ENCODE data around the gene CYP3A4.

The CYP3A4 gene

GRCh38 chr7:99784007-99784406, at the start of gene CYP3A4:
TSS of gene CYP3A4 (minus strand) at chr7:99784184. CDS start at chr7:99784081, 103 bp downstream.
- H3K4me3 ChIP-seq (ENCODE audit: low read depth, low read length), result no peak within 1 kb of the TSS
- H3K36me3 ChIP-seq (ENCODE audit: control insufficient read depth in 2 of 2, insufficient read depth in 1 of 2, low read length in 2 of 2), result no peaks in the 10 kb centered on the region
- CTCF ChIA-PET, result interaction anchor here (0.6 kb wide), 1 partner anchor 207 kb away, joined by 3 read pairs; no protein-coding TSS in a partner anchor
- H3K27ac ChIP-seq (ENCODE audit: extremely low read depth, low read depth, low read length), result no peak within 1 kb of the TSS
- no peak for TF ChIP-seq ZNF394 (tag by site-specific recombination; IDR thresholded peaks at IDR 0.05; ENCODE audit: borderline replicate concordance)
- no peak for TF ChIP-seq ZNF660 (tag by site-specific recombination; IDR thresholded peaks at IDR 0.05)
- TF ChIP-seq TSHZ1 (tag by site-specific recombination; IDR thresholded peaks at IDR 0.05; ENCODE audit: borderline replicate concordance), result no peak
- TF ChIP-seq ZNF488 (tag by site-specific recombination; IDR thresholded peaks at IDR 0.05), result no peak
- TF ChIP-seq ZNF777 (tag by site-specific recombination; IDR thresholded peaks at IDR 0.05; ENCODE audit: borderline replicate concordance), result no peak
- no peak for TF ChIP-seq GLI4 (tag by site-specific recombination; IDR thresholded peaks at IDR 0.05)
- H3K4me1 ChIP-seq (ENCODE audit: control insufficient read depth, insufficient read depth, low read length), result no peaks in the 10 kb centered on the region
- POLR2A ChIA-PET, result no interaction called here
- no peaks in the 10 kb centered on the region for H3K9me3 ChIP-seq (ENCODE audit: control insufficient read depth, insufficient read depth, low read depth, low read length)

GRCh38 chr7:99833289-99833877, 49.4 kb upstream of the CYP3A4 start:
- POLR2A ChIA-PET, result no interaction called here
- H3K4me3 ChIP-seq (ENCODE audit: low read depth, low read length), result no peak overlapping the region
- no peaks in the 10 kb centered on the region for H3K9me3 ChIP-seq (ENCODE audit: control insufficient read depth, insufficient read depth, low read depth, low read length)
- H3K36me3 ChIP-seq (ENCODE audit: control insufficient read depth in 2 of 2, insufficient read depth in 1 of 2, low read length in 2 of 2), result no peaks in the 10 kb centered on the region
- no peak for TF ChIP-seq ZNF530 (tag by site-specific recombination; IDR thresholded peaks at IDR 0.05; ENCODE audit: low read depth)
- TF ChIP-seq ATF2 (tag by site-specific recombination; IDR thresholded peaks at IDR 0.05; ENCODE audit: low read depth), result 0 out of 2 replicates have a peak, but pooled peaks have one; percentile 16
- CTCF ChIA-PET, result no interaction called here
- H3K4me1 ChIP-seq (ENCODE audit: control insufficient read depth, insufficient read depth, low read length), result no peaks in the 10 kb centered on the region
- no peak overlapping the region for H3K27ac ChIP-seq (ENCODE audit: extremely low read depth, low read depth, low read length)

GRCh38 chr7:99831595-99831994, 47.6 kb upstream of the CYP3A4 start:
- no peak for TF ChIP-seq ZNF239 (tag by site-specific recombination; IDR thresholded peaks at IDR 0.05)
- no peaks in the 10 kb centered on the region for H3K36me3 ChIP-seq (ENCODE audit: control insufficient read depth in 2 of 2, insufficient read depth in 1 of 2, low read length in 2 of 2)
- H3K4me3 ChIP-seq (ENCODE audit: low read depth, low read length), result no peak overlapping the region
- CTCF ChIA-PET, result no interaction called here
- H3K9me3 ChIP-seq (ENCODE audit: control insufficient read depth, insufficient read depth, low read depth, low read length), result no peaks in the 10 kb centered on the region
- POLR2A ChIA-PET, result no interaction called here
- H3K4me1 ChIP-seq (ENCODE audit: control insufficient read depth, insufficient read depth, low read length), result no peaks in the 10 kb centered on the region
- H3K27ac ChIP-seq (ENCODE audit: extremely low read depth, low read depth, low read length), result no peak overlapping the region

- Histone ChIP-seq H3K27ac (ENCODE audit: extremely low read depth, low read depth, low read length) (no peak overlapping the region), H3K36me3 (ENCODE audit: control insufficient read depth in 2 of 2, insufficient read depth in 1 of 2, low read length in 2 of 2) (no peaks in the 10 kb centered on the region), H3K4me1 (ENCODE audit: control insufficient read depth, insufficient read depth, low read length) (no peaks in the 10 kb centered on the region), H3K9me3 (ENCODE audit: control insufficient read depth, insufficient read depth, low read depth, low read length) (no peaks in the 10 kb centered on the region), H3K4me3 (ENCODE audit: low read depth, low read length) (no peak overlapping the region)
- ChIA-PET CTCF (interaction anchor here (0.7 to 1.4 kb wide), 2 partner anchors 8 to 98 kb away, joined by 3 read pairs; no protein-coding TSS in a partner anchor), POLR2A (no interaction called here)
- TF ChIP-seq ZNF274 (IDR thresholded peaks at IDR 0.05; ENCODE audit: low read length) (no peak), ZNF274 (tag by site-specific recombination; IDR thresholded peaks at IDR 0.05; ENCODE audit: borderline replicate concordance) (no peak), ZBTB7A (tag by site-specific recombination; IDR thresholded peaks at IDR 0.05; ENCODE audit: low read depth) (no peak), ZNF449 (tag by site-specific recombination; IDR thresholded peaks at IDR 0.05) (no peak), ZNF624 (tag by site-specific recombination; IDR thresholded peaks at IDR 0.05) (no peak), HIC1 (tag by site-specific recombination; IDR thresholded peaks at IDR 0.05) (no peak), ZNF223 (tag by site-specific recombination; IDR thresholded peaks at IDR 0.05) (no peak), EGR2 (tag by site-specific recombination; IDR thresholded peaks at IDR 0.05; ENCODE audit: low read depth) (no peak)
These were observed 45.7 kb upstream of the CYP3A4 start for GRCh38 chr7:99829524-99830160.

Data from HEK293 (cell line).